NCI-H146 (cell line): ENCODE measurements around the gene RNF213.
"Not testable (repeated sequence)": the region's sequence is repeated elsewhere in the genome, so short reads cannot be mapped to it uniquely, and the experiment has no call there.

ENCODE experiments used
- DNase-seq: peaks from one replicate; lab custom pipeline; 2025; lab: John Stamatoyannopoulos, UW

The RNF213 gene

DNA sequence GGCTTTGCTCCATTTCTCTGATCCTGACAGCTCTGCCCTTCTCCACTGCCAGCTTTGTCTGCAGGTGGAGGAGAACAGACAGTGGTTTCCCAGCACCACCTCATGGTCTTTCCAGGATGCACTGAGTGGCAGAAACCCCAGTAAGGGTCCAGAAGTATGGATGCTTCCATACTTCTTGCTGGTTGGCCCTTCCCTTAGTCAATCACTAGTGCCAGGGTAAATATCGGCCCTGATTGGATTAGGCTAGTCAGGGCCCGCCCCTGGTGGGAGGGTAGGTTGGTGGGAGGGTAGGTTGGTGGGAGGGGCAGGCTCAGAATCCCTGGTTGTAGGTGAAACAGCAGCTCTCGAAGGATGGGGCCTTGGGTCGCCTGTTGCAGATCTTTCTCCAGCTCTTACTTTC is 10.2 kb downstream of the RNF213 start:
- DNase-seq, result peak; percentile 46

DNA sequence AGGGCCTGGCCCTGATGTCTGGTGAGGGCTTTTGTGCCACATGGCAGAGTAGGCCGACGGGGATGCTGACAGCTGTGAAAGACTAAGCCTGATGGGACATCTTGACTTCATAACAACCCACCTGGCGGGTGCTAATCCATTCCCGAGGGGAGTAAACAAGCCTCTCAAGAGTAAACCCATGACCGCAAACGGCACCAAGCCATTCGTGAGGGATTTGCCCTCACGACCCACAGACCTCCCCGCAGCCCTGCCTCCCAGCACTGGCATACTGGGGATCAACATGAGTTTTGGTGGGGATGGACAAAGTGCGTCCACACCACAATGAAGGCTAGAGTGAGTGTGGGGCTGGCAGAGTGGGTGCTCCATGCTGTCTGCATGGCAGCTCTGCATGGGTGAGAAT is 11.7 kb downstream of the RNF213 start:
- DNase-seq, result no peak

DNA sequence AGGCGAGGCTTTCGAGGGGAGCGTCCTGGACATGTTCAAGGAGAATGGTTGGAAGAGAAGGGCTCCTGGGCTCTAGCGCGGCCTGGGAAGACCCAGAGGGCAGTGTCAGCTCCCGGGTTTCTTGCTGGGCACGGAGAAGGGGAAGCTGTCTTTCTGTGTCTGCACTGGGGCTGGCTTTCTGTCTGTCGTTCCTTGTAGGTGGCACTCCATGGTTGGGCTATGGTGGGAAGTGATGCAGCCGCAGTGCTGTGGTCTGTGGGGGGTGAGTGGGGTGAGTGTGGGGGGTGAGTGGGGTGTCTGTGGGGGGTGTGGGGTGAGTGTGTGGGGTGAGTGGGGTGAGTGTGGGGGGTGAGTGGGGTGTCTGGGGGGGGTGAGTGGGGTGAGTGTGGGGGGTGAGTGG is 13.7 kb downstream of the RNF213 start:
- no peak for DNase-seq

- no peak for DNase-seq
Observed at GRCh38 chr17:80274871-80275449, 14.3 kb downstream of the RNF213 start.

DNA sequence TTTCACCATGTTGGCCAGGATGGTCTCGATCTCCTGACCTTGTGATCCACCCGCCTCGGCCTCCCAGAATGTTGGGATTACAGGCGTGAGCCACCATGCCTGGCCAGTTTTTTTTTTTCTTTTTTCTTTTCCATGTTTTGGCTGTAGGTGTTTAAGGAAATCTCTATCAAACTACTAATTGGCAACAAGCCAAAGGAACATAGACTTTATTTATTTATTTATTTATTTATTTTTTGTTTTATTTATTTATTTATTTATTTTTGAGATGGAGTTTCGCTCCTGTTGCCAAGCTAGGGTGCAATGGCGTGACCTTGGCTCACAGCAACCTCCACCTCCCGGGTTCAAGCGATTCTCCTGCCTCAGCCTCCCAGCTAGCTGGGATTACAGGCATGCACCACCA is 15.2 kb downstream of the RNF213 start:
- not testable (repeated sequence) for DNase-seq

GRCh38 chr17:80277751-80278671 is 17.4 kb downstream of the RNF213 start:
- DNase-seq, result peak; percentile 22

DNA sequence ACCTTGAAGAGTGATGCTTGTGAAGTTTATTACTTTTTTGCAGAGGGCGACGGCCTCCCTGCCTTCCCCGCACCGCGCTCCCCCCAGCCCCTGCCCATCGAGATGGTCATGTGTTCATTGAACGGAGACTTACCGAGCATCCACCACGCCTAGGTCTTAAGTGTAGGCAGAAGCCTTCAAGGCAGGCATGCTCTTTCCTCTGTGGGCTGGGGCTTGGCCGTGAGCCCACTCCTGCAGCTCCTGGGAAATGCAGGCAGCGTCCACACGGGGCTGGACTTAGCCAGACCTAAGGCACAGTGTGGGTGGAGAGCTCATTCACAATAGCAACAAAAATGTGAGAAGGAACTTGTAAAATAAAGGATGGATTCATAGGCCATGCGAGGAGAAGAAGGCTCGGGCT is 19.2 kb downstream of the RNF213 start:
- no peak for DNase-seq

DNA sequence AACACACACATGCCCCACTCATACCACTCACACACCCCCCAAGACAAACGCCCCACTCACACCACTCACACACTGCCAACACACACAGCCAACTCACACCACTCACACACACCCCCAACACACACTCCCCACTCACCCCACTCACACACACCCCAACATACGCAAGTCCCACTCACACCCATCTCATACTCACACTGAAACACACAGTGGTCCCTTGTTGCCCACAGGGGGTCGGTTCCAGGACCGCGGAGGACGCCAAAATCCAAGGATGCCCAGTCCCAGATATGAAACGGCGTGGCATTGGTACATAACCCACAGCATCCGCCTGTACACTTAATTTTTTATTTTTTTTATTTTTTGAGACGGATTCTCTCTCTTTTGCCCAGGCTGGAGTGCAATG is 20.9 kb downstream of the RNF213 start:
- DNase-seq, result no peak

DNA sequence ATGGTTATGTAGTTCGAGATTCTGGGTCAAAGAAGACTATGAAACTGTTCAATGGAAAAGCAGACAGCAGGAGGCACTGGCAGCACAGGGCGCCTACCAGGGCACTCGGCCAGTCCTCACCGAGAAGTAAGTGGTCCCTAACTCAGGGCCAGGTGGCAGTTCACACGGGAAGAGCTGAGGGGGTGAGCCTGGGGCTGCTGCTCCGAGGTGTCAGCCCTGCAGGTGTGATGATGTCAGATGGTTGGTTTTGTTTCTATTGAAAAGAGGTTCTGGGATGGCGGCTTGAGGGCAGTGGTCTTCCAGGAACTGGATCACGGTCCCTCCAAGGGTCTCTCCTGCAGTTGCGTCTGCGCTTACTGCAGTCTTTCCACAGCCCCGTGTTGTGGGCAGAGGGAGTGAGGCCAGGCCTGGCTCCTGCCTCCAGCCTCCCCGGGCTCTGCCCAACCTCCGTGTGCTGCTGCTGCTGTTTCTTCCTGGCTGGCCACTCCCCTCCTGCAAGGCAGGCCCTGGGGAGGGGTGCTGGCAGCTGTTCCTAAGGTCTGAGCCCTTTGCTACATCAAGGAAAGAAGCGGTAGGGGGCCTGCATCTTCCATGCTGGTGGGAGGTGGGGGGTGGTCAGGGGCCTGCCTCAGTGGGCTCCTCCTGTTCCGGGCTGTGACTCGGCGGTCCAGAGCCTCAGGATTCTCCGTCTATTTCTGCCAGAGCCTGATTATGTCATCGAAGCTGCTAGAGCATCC is 22.6 kb downstream of the RNF213 start:
- peak; percentile 42 for DNase-seq

DNA sequence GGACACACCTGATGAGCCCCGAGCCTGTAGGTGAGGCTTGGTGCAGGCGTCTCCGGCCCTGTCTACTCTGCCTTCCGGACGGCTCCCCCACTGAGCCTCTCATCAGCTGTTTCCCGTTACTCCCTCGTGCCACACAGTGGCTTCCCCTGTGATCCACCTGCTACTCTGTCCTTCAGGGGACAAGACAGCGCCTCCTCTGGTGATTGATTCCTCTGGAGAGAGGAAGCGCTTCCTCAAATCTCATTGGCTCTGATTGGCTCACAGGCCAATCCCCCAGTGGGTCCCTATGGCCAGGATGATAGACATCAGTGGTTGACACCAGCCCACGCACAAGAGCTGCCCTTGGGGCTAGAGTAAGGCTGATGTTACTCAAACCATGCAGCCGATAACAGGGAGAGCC is 24.0 kb downstream of the RNF213 start:
- peak; percentile 86 for DNase-seq

DNA sequence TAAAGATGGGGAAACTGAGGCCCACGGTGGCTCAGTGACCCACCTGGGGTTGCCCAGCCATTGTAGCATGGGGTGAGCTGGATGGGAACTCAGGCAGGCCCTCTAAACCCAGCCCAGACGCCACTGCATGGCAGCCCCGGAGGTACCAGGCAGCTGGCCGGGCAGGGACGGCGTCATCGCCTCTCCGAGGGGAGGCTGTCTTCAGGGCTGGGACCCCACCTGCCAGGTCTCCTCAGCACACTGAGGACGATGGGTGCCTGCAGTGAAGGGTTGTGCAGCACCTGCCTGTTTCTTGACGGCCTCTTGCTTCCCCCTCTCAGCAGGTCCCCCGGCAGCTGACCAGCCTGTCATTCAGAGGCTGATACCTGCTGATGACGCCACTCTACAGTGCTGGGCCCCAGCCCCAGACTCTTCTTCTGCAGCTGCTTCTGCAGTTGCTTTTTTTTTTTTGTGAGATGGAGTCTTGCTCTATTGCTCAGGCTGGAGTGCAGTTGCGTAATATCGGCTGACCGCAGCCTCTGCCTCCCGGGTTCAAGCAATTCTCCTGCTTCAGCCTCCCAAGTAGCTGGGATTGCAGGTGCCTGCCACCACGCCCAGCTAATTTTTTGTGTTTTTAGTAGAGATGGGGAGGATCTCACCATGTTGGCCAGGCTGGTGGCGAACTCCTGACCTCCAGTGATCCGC is 24.7 kb downstream of the RNF213 start:
- peak; percentile 92 for DNase-seq

DNA sequence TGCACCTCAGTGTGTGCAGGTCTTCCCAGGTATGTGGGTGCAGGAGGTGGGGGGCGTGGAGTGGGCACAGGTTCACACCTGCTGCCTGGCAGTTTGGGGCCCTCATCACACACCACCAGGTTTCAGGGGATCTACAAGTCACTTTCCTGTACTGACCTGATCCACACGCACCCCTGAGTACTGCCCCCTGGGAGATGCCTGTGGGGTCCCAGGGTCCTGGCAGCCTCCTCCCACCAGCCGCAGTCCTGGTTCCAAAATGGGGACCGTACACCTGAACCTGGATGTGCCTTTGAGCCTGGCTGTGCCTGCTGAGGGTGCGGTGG is 25.9 kb downstream of the RNF213 start:
- no peak for DNase-seq

GRCh38 chr17:80287038-80287437 is 26.4 kb downstream of the RNF213 start:
- DNase-seq, result no peak

DNA sequence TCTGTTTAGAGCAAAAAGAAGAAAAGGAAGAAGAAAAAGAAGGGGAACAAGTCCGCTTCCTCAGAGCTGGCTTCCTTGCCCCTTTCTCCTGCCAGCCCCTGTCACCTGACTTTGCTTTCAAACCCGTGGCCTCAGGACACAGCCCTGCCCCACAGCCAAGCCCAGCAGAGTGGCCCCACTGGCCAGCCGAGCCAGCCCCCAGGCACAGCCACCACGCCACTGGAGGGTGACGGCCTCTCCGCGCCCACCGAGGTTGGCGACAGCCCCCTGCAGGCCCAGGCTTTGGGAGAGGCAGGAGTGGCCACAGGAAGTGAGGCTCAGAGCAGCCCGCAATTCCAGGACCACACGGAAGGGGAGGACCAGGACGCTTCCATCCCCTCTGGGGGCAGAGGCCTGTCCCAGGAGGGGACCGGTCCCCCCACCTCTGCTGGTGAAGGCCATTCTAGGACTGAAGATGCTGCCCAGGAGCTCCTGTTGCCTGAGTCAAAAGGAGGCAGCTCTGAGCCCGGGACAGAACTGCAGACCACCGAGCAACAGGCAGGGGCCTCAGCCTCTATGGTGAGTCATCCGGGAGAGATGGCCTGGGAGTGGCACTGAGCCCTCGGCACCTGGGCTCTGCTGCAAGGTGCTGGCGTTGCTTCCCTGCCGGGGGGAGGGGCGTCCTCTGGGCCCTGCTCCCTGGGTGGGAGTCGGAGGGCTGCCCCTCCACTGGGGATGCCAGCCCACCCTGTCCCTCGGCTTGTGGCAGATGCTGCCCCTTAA is 27.3 kb downstream of the RNF213 start:
- peak; percentile 42 for DNase-seq

- no peak for DNase-seq
Observed at GRCh38 chr17:80289616-80290015, 29.0 kb downstream of the RNF213 start.

DNA sequence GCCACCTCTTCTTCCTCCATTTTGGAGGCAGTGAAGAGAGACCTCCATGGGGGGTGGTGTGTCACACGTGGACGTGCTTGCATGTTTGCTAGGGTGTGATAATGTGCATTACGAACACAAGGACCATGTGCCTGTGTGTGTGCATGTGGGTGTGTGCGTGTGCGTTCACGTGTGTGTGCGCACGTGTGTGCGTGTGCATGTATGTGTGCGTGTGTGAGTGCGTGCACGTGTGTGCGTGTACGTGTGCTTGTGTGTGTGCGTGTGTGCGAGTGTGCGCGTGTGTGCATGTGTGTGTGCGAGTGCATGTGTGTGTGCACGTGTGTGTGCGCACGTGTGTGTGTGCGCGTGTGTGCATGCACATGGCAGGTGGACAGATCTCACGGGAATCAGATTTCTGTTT is 29.5 kb downstream of the RNF213 start:
- DNase-seq, result no peak

DNA sequence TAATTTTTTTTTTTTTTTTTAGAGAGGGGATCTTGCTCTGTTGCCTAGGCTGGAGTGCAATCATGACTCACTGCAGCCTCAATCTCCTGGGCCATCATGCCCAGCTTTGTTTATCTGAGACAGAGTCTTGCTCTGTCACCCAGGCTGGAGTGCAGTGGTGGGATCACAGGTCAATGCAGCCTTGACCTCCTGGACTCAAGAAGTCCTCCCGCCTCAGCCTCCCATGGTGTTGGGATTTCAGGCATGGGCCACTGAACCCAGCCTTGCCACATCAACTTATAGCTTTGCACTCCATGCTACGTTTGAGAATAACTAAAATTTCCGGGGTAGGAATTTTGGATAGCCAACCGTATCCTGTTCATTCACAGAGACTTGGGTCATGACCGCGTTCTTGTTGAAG is 30.6 kb downstream of the RNF213 start:
- DNase-seq, result no peak

GRCh38 chr17:80291691-80292487 is 31.2 kb downstream of the RNF213 start:
- DNase-seq, result no peak

- DNase-seq, result no peak
Observed at GRCh38 chr17:80292521-80292971, 31.9 kb downstream of the RNF213 start.

DNA sequence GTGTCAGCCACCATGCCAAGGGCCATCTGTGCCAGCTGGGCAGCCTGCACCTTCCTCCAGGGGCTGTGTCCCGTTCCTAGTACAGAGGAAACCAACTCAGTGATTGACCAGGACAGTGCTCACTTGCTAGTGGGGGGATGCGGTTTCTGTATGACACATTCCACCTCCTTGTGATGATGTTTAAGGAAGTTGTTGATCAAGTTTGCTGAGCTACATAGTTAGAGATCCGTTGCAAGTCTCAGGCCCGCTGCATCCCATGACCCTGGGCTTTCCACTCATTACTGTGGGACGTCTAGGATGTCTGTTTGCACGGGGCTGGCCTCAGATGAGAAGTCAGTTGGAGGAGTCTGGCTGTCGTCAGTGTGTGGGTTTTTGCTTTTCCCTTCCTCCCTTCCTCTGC is 33.6 kb downstream of the RNF213 start:
- DNase-seq, result no peak

GRCh38 chr17:80294653-80295052 is 34.0 kb downstream of the RNF213 start:
- no peak for DNase-seq
